Mesodermal cell (in vitro differentiated cells): ENCODE measurements around the gene RBFOX2. TPM values are rescaled to one million over a fixed set of nuclear protein-coding genes. Genes with fewer than 3 reads are reported as not detected.
"Not testable (repeated sequence)": the region's sequence is repeated elsewhere in the genome, so short reads cannot be mapped to it uniquely, and the experiment has no call there.

Source experiments
- H3K27ac ChIP-seq: 2 replicates; pipeline ENCODE4 v1.7.0; 2013; ENCODE audit warnings: mild to moderate bottlenecking, low read depth, low read length, moderate library complexity; ENCODE audit not compliant: severe bottlenecking
- H3K36me3 ChIP-seq: 2 replicates; pipeline ENCODE4 v1.7.1; 2013; ENCODE audit warnings: mild to moderate bottlenecking, low read length, moderate library complexity; ENCODE audit not compliant: control insufficient read depth, insufficient read depth
- H3K4me1 ChIP-seq: one replicate; pipeline ENCODE4 v1.7.1; 2013; ENCODE audit warnings: mild to moderate bottlenecking, low read length; ENCODE audit not compliant: insufficient read depth, control insufficient read depth, poor library complexity, severe bottlenecking
- H3K4me3 ChIP-seq: 2 replicates; pipeline ENCODE4 v1.7.0; 2013; ENCODE audit warnings: low read length, control low read depth, mild to moderate bottlenecking; ENCODE audit not compliant: insufficient read depth, poor library complexity, severe bottlenecking; ENCODE audit errors: extremely low read depth
- H3K9me3 ChIP-seq: 2 replicates; pipeline ENCODE4 v1.7.1; 2013; ENCODE audit warnings: mild to moderate bottlenecking, low read length, moderate library complexity; ENCODE audit not compliant: control insufficient read depth
- WGBS, 2 experiments: methylation state at CpG; one replicate each; pipeline ENCODE4 v1.1.5; 2013; ENCODE audit warnings: missing lambda C conversion rate in 2 of 2; ENCODE audit not compliant: insufficient coverage in 2 of 2; 5-methylcytosine and 5-hydroxymethylcytosine counted together
- polyA plus RNA-seq, 2 experiments: library from polyadenylated mRNA; stranded (reverse); fragments of 50-300 nt; gene quantifications; one replicate each; pipeline ENCODE4 v1.2.3, GENCODE V29; 2013

Gene RBFOX2, protein sequence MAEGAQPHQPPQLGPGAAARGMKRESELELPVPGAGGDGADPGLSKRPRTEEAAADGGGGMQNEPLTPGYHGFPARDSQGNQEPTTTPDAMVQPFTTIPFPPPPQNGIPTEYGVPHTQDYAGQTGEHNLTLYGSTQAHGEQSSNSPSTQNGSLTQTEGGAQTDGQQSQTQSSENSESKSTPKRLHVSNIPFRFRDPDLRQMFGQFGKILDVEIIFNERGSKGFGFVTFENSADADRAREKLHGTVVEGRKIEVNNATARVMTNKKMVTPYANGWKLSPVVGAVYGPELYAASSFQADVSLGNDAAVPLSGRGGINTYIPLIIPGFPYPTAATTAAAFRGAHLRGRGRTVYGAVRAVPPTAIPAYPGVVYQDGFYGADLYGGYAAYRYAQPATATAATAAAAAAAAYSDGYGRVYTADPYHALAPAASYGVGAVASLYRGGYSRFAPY
- 183 TPM for polyA plus RNA-seq (2013, experiment 1 of 2)
- 165 TPM for polyA plus RNA-seq (2013, experiment 2 of 2)

DNA sequence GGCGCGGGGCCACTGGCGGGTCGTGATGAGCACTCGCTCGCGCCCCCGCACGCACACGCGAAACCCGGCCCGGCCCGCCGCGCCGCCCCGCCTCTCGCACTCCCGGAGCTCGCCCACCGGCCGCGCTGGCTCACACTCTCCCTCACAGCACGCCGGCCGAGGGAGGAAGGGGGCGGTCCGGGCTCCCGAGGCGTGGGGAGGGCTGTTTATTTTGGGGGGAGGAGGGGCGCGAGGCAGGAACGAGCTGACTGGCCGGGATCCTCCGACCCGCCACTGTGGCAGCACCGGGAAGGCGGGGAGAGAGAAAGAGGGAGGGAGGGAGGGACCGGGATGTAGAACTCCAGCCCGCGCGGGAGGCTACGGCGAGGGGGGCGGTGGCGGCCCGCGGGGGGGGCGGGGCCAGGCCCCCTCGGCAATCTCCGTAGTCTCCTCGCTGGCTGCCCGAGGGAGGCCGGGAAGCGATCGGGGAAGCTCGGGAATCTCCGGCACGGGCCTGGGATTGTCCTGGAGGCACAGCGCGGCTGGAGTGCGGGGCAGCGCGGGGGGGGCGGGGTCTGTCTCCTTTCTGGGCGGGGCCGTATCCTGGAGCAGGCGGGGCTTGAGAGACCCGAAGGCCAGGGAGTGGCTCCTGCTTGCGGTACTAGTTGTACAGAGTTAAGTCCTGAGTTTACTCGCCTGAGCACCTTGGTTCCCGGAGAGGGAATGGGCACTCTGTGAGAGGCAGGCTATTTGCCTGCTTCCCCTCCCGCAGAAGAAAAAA is at the start of gene RBFOX2:
Gene RBFOX2 (minus strand): TSS at position 179 of the 760 bp plus-strand sequence. CDS start 399 bp downstream, outside the sequence.
- H3K9me3 ChIP-seq, result no peaks in the 10 kb centered on the region
- H3K36me3 ChIP-seq, result peaks cover 16% of the 10 kb centered on the region
- peak within 1 kb of the TSS; percentile 81 for H3K27ac ChIP-seq
- H3K4me3 ChIP-seq, result peak within 1 kb of the TSS; percentile 98
- 0 to 1% methylated on average over 21 to 40 of the region's 74 CpGs for WGBS, 2 experiments
- peaks cover 10% of the 10 kb centered on the region for H3K4me1 ChIP-seq

DNA sequence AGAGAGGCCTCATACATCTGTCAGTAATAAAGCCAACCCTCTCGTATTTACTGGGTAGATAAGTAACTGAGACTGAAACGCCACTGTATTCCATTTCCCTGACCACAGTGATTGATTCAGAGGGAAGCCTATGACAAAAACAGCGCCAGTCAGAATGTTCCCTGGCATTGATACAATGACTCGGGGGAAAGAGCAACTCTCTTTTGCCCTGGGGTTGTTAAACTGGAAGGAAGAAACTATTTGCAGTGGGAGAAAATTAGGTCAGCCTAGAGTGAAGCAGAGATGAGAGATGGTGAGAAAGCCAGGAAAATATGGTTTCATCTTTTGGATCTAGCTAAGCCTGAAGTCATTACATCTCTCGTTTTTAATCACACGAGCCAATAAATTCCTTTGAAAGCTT is 48.6 kb upstream of the RBFOX2 start:
- Histone ChIP-seq H3K36me3 (no peaks in the 10 kb centered on the region), H3K27ac (no peak overlapping the region), H3K4me3 (no peak overlapping the region), H3K4me1 (no peaks in the 10 kb centered on the region), H3K9me3 (no peaks in the 10 kb centered on the region)
- 91 to 99% methylated on average over 4 to 5 of the region's 6 CpGs for WGBS, 2 experiments

DNA sequence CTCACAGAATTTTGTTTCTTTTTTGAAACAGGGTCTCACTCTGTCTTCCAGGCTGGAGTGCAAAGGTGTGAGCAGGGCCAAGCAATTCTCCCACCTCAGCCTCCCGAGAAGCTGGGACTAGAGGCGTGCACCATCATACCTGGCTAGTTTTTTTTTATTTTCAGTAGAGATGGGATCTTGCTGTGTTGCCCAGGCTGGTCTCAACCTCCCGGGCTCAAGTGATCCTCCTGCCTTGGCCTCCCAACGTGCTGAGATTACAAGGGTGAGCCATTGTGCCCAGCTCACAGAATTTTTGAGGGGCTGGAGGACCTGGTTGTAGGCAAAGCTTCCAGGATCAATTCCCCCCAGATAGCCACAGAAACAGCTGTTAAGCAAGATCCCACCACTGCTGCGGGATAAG is 47.1 kb upstream of the RBFOX2 start:
- no peak overlapping the region for H3K27ac ChIP-seq
- H3K4me1 ChIP-seq, result no peaks in the 10 kb centered on the region
- no peaks in the 10 kb centered on the region for H3K9me3 ChIP-seq
- no peak overlapping the region for H3K4me3 ChIP-seq
- 86 to 90% methylated on average over 2 to 3 of the region's 5 CpGs for WGBS, 2 experiments
- no peaks in the 10 kb centered on the region for H3K36me3 ChIP-seq

DNA sequence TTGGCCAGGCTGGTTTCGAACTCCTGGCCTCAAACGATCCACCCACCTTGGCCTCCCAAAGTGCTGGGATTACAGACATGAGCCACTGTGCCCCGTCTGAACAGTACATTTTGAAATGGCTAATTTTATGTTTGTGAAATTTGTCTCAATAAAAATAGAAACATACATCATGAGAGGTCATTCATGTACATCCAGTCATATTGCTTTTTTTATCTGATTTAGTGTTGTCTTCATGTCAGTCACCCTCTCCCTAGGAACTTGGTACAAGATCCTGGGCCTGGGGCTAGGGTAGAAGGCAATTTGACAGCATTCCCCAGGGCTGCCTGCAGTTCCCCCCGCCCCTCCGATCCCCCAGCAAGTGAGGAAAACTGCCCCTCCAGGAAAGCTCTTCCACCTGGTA is 46.6 kb upstream of the RBFOX2 start:
- Histone ChIP-seq H3K36me3 (no peaks in the 10 kb centered on the region), H3K4me3 (no peak overlapping the region), H3K27ac (no peak overlapping the region), H3K9me3 (no peaks in the 10 kb centered on the region), H3K4me1 (no peaks in the 10 kb centered on the region)
- WGBS, 2 experiments, result 86 to 100% methylated on average over 3 to 4 of the region's 5 CpGs

DNA sequence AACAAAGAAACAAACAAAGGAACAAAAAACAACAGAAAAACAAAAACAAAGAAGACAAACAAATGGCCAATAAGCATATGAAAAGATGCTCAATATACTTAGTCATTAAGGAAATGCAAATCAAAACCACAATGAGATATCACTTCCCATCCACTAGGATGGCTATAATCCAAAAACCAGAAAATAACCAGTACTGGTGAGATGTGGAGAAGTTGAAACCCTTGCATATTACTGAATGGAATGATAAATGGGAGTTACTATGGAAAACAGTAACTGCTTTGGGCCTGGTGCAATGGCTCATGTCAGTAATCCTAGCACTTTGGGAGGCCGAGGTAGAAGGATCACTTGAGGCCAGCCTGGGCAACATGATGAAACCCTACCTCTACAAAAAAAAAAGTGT is 44.9 kb upstream of the RBFOX2 start:
- H3K4me3 ChIP-seq, result no peak overlapping the region
- H3K4me1 ChIP-seq, result no peaks in the 10 kb centered on the region
- WGBS, 2 experiments, result no CpG with 5 or more reads among the region's 1 CpG
- H3K9me3 ChIP-seq, result no peaks in the 10 kb centered on the region
- H3K36me3 ChIP-seq, result no peaks in the 10 kb centered on the region
- H3K27ac ChIP-seq, result no peak overlapping the region

DNA sequence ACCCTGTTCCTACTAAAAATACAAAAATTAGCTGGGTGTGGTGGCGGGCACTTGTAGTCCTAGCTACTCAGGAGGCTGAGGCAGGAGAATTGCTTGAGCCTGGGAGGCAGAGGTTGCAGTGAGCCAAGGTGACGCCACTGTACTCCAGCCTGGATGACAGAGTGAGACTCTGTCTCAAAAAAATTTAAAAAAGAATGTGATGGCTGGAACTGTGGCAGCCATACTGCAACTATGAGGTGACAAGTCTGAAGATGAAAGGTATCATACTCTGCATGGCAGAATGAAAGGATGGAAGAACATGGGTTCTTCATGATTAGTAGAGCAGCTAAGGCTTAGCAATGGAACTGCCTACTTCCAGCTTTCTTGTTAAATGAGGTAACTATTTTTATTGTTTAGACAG is 42.0 kb upstream of the RBFOX2 start:
- not testable (repeated sequence) for H3K4me1 ChIP-seq, H3K36me3 ChIP-seq, H3K27ac ChIP-seq, H3K9me3 ChIP-seq, H3K4me3 ChIP-seq
- WGBS, 2 experiments, result 82 to 88% methylated on average over 1 to 2 of the region's 2 CpGs

DNA sequence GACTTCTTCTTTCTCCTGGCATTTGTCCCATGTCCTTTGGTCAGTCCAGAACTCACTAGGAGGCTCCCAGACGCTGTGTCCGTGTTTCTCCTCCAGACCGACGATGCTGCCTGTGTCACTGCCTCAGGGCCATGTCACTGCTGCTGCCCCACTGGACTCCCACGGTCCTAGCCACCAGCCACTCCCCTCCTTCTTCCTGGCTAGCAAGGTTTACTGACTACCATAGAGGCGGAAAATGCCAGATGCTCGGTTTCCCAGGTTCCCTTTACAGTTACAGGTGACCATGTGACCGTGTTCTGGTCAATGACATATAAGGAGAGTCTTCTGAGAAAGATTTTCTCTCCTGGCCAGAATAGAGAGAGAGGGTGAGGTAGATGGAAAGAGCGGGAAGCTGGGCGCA is 40.7 kb upstream of the RBFOX2 start:
- WGBS, 2 experiments, result 85 to 86% methylated on average over 8 of the region's 10 CpGs
- H3K9me3 ChIP-seq, result no peaks in the 10 kb centered on the region
- H3K4me1 ChIP-seq, result no peaks in the 10 kb centered on the region

DNA sequence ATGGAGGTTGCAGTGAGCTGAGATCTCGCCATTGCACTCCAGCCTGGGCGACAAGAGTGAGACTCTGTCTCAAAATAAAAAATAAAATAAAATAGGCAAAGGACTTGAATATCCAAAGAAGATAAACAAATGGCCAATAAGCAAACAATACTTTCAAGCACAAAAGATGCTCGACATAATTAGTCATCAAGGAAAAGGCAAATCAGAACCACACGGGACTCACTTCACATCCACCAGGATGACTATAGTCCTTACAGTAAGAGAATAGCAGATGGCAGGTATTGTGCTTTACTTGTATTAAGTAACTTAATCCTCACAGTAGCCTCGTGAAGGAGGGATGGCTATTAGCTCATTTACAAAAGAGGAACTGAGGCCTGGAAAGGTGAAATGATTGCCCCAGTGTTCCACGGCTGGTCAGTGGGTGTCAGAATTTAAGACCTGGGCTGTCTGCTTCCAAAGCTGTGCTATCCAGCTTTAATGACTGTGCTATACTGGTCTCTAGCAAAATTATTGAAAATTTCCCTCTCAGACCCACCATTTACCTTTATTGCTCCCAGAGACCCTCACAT is 40.2 kb upstream of the RBFOX2 start:
- WGBS, 2 experiments, result 55 to 69% methylated on average over 2 to 3 of the region's 6 CpGs
- Histone ChIP-seq H3K4me3 (no peak overlapping the region), H3K27ac (no peak overlapping the region), H3K9me3 (no peaks in the 10 kb centered on the region), H3K4me1 (no peaks in the 10 kb centered on the region), H3K36me3 (no peaks in the 10 kb centered on the region)

More for the DNA sequence above, 40.7 kb upstream of the RBFOX2 start:
- Histone ChIP-seq H3K4me3 (no peak overlapping the region), H3K36me3 (no peaks in the 10 kb centered on the region), H3K27ac (no peak overlapping the region)

DNA sequence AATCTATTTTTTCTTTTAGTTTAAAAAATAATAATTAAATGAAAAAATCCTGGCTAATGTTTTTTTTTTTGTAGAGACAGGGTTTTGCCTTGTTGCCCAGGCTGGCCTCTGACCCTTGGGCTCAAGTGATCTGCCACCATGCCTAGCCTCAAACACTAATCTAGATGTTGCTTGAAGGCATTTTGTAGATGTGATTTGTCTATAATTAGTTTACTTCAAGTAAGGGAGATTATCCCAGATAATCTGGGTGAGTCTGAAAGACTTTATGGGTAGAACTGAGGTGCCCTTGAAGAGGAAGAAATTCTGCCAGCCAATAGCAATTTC is 38.6 kb upstream of the RBFOX2 start:
- H3K27ac ChIP-seq, result no peak overlapping the region
- no peak overlapping the region for H3K4me3 ChIP-seq
- H3K36me3 ChIP-seq, result no peaks in the 10 kb centered on the region
- no peaks in the 10 kb centered on the region for H3K4me1 ChIP-seq
- H3K9me3 ChIP-seq, result no peaks in the 10 kb centered on the region

DNA sequence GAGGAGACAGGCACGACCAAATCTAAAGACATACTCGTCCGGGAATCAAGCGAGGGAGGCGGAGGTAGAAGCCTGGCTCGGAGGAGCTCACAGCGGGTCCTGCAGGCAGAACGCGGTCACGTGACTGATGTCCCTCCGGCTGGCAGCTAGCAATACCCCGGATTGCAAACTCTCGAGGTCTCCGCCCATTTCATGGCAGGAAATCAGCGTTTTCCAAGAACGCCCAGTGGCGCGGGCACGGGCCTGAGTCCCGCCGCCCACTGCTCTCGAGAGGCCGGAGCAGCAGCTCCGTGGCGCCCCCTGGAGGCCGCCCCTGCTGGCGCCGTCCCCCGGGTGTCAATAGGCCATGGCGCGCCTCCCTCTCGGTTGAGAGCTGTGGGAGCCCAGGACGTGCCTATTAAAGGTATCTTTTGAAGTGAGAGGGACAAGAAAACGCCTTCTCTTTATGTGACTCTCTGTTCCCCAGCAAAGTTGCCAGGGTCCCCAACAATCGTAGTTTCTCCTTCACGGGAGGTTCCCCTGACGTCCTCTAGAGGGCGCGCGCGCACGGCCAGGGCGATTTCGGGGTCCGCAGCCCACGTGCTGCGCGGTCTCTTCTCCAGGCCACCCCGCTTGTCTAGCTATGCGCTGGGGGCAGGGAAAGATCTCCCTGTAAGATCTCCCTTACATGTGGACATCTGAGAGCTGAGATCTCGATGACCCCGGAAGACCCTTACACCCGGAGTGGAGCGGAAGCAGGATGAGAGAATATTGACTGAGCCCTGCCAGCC is 37.3 kb upstream of the RBFOX2 start:
- WGBS, 2 experiments, result 1 to 11% methylated on average over 33 to 48 of the region's 54 CpGs

More for the DNA sequence above, 37.3 kb upstream of the RBFOX2 start:
- H3K4me3 ChIP-seq, result peak overlapping the region; percentile 28
- no peaks in the 10 kb centered on the region for H3K4me1 ChIP-seq
- H3K9me3 ChIP-seq, result peaks cover 3% of the 10 kb centered on the region
- peak overlapping the region; percentile 91 for H3K27ac ChIP-seq
- no peaks in the 10 kb centered on the region for H3K36me3 ChIP-seq
